Neural crest cell (in vitro differentiated cells): ENCODE data around the gene OR2S2. TPM values are rescaled to one million over a fixed set of nuclear protein-coding genes. Genes with fewer than 3 reads are reported as not detected.

Experiments used
- DNase-seq: peaks from one replicate; pipeline ENCODE4 v3.0.0; 2021; ENCODE audit warnings: low read depth, mixed read lengths, low spot score
- H3K27ac Mint-ChIP-seq: one replicate; pipeline ENCODE4 v1.8.0; 2021; ENCODE audit warnings: mild to moderate bottlenecking, mixed read lengths; ENCODE audit not compliant: unreplicated experiment
- H3K27me3 Mint-ChIP-seq: 2 replicates; pipeline ENCODE4 v1.8.0; 2021; ENCODE audit warnings: low read depth, mild to moderate bottlenecking, mixed read lengths
- H3K36me3 Mint-ChIP-seq: 2 replicates; pipeline ENCODE4 v1.8.0; 2021; ENCODE audit warnings: low read depth, mild to moderate bottlenecking, mixed read lengths
- H3K4me1 Mint-ChIP-seq: 2 replicates; pipeline ENCODE4 v1.8.0; 2021; ENCODE audit warnings: mixed read lengths
- H3K4me3 Mint-ChIP-seq: one replicate; pipeline ENCODE4 v1.8.0; 2021; ENCODE audit warnings: mild to moderate bottlenecking, mixed read lengths
- H3K9me3 Mint-ChIP-seq: 2 replicates; pipeline ENCODE4 v1.8.0; 2021; ENCODE audit warnings: mixed read lengths
- CTCF ChIP-seq: fragments of 200-600 bp; sonication (generic); conservative IDR thresholded peaks from 2 replicates; pipeline ENCODE4 v1.5.0; 2021; ENCODE audit warnings: antibody characterized with exemption, mild to moderate bottlenecking
- total RNA-seq: library from RNA; stranded (reverse); gene quantifications from 2 replicates; pipeline ENCODE4 v1.2.1, GENCODE V29; 2021

OR2S2 gene
- total RNA-seq, 1 donor from 2014 or later = not detected

- Mint-ChIP-seq H3K27me3 (peaks cover 59% of the 10 kb centered on the region), H3K4me1 (no peaks in the 10 kb centered on the region), H3K27ac (peak overlapping the region; percentile 75), H3K36me3 (no peaks in the 10 kb centered on the region), H3K9me3 (no peaks in the 10 kb centered on the region), H3K4me3 (no peak overlapping the region)
- DNase-seq = no peak
- TF ChIP-seq CTCF = no peak
Observed at GRCh38 chr9:35960039-35960655, 2.2 kb upstream of the OR2S2 start.

GRCh38 chr9:35956651-35957050 lies 1.3 kb downstream of the OR2S2 start:
- no peak overlapping the region for H3K4me3 Mint-ChIP-seq
- H3K4me1 Mint-ChIP-seq = no peaks in the 10 kb centered on the region
- TF ChIP-seq CTCF = no peak
- H3K36me3 Mint-ChIP-seq = no peaks in the 10 kb centered on the region
- H3K27ac Mint-ChIP-seq = no peak overlapping the region
- no peaks in the 10 kb centered on the region for H3K9me3 Mint-ChIP-seq
- peaks cover 70% of the 10 kb centered on the region for H3K27me3 Mint-ChIP-seq
- no peak for DNase-seq

- peak; percentile 88 for TF ChIP-seq CTCF
- H3K36me3 Mint-ChIP-seq = no peaks in the 10 kb centered on the region
- H3K9me3 Mint-ChIP-seq = no peaks in the 10 kb centered on the region
- no peaks in the 10 kb centered on the region for H3K4me1 Mint-ChIP-seq
- H3K27me3 Mint-ChIP-seq = peaks cover 64% of the 10 kb centered on the region
- no peak overlapping the region for H3K4me3 Mint-ChIP-seq
- DNase-seq = peak; percentile 33
- no peak overlapping the region for H3K27ac Mint-ChIP-seq
Observed at GRCh38 chr9:35954942-35955546, 2.9 kb downstream of the OR2S2 start.

- H3K9me3 Mint-ChIP-seq = no peaks in the 10 kb centered on the region
- no peak for DNase-seq
- no peak overlapping the region for H3K4me3 Mint-ChIP-seq
- no peaks in the 10 kb centered on the region for H3K4me1 Mint-ChIP-seq
- no peak overlapping the region for H3K27ac Mint-ChIP-seq
- TF ChIP-seq CTCF = no peak
- peaks cover 64% of the 10 kb centered on the region for H3K27me3 Mint-ChIP-seq
- no peaks in the 10 kb centered on the region for H3K36me3 Mint-ChIP-seq
Observed at GRCh38 chr9:35952526-35953191, 5.3 kb downstream of the OR2S2 start.

GRCh38 chr9:35951736-35952135 lies 6.2 kb downstream of the OR2S2 start:
- Mint-ChIP-seq H3K4me3 (no peak overlapping the region), H3K4me1 (no peaks in the 10 kb centered on the region), H3K9me3 (no peaks in the 10 kb centered on the region), H3K27me3 (peaks cover 58% of the 10 kb centered on the region), H3K27ac (no peak overlapping the region), H3K36me3 (no peaks in the 10 kb centered on the region)
- no peak for DNase-seq
- no peak for TF ChIP-seq CTCF
